SK-N-SH treated with all-trans-retinoic acid at 6 μM for 48 hours (cell line): ENCODE results near the gene MOV10L1.

ENCODE experiments used
- ATAC-seq: fragments of 200-7000 bp; cut with Tn5 transposase; 3 replicates; pipeline ENCODE4 v1.9.1; 2020; ENCODE audit warnings: mild to moderate bottlenecking, moderate library complexity
- ARNTL ChIP-seq: fragments of 450-650 bp; formaldehyde crosslinking; IDR thresholded peaks from 2 replicates; pipeline ENCODE4 v1.5.0; 2020; ENCODE audit warnings: low read depth, mild to moderate bottlenecking, moderate library complexity, borderline replicate concordance
- BACH2 ChIP-seq: fragments of 250-450 bp; sonication (Bioruptor Pico); IDR thresholded peaks from 2 replicates; pipeline ENCODE4 v1.9.0; 2021; ENCODE audit warnings: mild to moderate bottlenecking, borderline replicate concordance
- CREB5 ChIP-seq: fragments of 250-450 bp; sonication (Bioruptor Pico); IDR thresholded peaks from 2 replicates; pipeline ENCODE4 v1.5.1; 2020; ENCODE audit warnings: low read depth, mild to moderate bottlenecking, moderate library complexity
- CSDC2 ChIP-seq: fragments of 250-450 bp; sonication (Bioruptor Pico); IDR thresholded peaks from 2 replicates; pipeline ENCODE4 v1.5.0; 2020; ENCODE audit warnings: mild to moderate bottlenecking, moderate library complexity
- CSRNP3 ChIP-seq: fragments of 250-450 bp; sonication (Bioruptor Pico); IDR thresholded peaks from 2 replicates; pipeline ENCODE4 v1.5.1; 2021; ENCODE audit warnings: mild to moderate bottlenecking, moderate library complexity
- ESRRG ChIP-seq: fragments of 250-450 bp; sonication (Bioruptor Pico); IDR thresholded peaks from 2 replicates; pipeline ENCODE4 v1.6.1; 2021; ENCODE audit warnings: mild to moderate bottlenecking
- GLIS3 ChIP-seq: fragments of 250-450 bp; sonication (Bioruptor Pico); IDR thresholded peaks from 2 replicates; pipeline ENCODE4 v1.5.0; 2020; ENCODE audit warnings: mild to moderate bottlenecking, moderate library complexity
- ISL1 ChIP-seq: fragments of 250-450 bp; sonication (Bioruptor Pico); IDR thresholded peaks from 2 replicates; pipeline ENCODE4 v2.1.2; 2022; ENCODE audit warnings: mild to moderate bottlenecking, moderate library complexity
- OSR1 ChIP-seq: fragments of 250-450 bp; sonication (Bioruptor Pico); IDR thresholded peaks from 2 replicates; pipeline ENCODE4 v1.8.0; 2022; ENCODE audit warnings: moderate library complexity, mild to moderate bottlenecking, inconsistent platforms
- POU6F1 ChIP-seq: fragments of 250-450 bp; sonication (Bioruptor Pico); IDR thresholded peaks from 2 replicates; pipeline ENCODE4 v1.8.0; 2021; ENCODE audit warnings: low read depth, mild to moderate bottlenecking, moderate library complexity, borderline replicate concordance
- RARB ChIP-seq: fragments of 250-450 bp; sonication (Bioruptor Pico); IDR thresholded peaks from 2 replicates; pipeline ENCODE4 v1.8.0; 2021; ENCODE audit warnings: mild to moderate bottlenecking, moderate library complexity
- SNAI2 ChIP-seq: fragments of 250-450 bp; sonication (Bioruptor Pico); IDR thresholded peaks from 2 replicates; pipeline ENCODE4 v1.5.0; 2020; ENCODE audit warnings: mild to moderate bottlenecking, moderate library complexity
- TCF4 ChIP-seq: fragments of 250-450 bp; sonication (Bioruptor Pico); IDR thresholded peaks from 2 replicates; pipeline ENCODE4 v1.8.0; 2021; ENCODE audit warnings: mild to moderate bottlenecking, moderate library complexity, borderline replicate concordance
- TOX ChIP-seq: fragments of 250-450 bp; sonication (Bioruptor Pico); IDR thresholded peaks from 2 replicates; pipeline ENCODE4 v1.8.0; 2021; ENCODE audit warnings: mild to moderate bottlenecking, moderate library complexity, borderline replicate concordance
- TSHZ2 ChIP-seq: fragments of 250-450 bp; sonication (Bioruptor Pico); IDR thresholded peaks from 2 replicates; pipeline ENCODE4 v1.5.0; 2020; ENCODE audit warnings: mild to moderate bottlenecking, moderate library complexity
- ZC3H10 ChIP-seq: fragments of 250-450 bp; sonication (Bioruptor Pico); IDR thresholded peaks from 2 replicates; pipeline ENCODE4 v1.5.1; 2021; ENCODE audit warnings: mild to moderate bottlenecking, moderate library complexity
- ZFP3 ChIP-seq: fragments of 250-450 bp; sonication (Bioruptor Pico); IDR thresholded peaks from 2 replicates; pipeline ENCODE4 v1.5.0; 2020; ENCODE audit warnings: mild to moderate bottlenecking, moderate library complexity
- ZFP30 ChIP-seq: fragments of 450-650 bp; formaldehyde crosslinking; IDR thresholded peaks from 2 replicates; pipeline ENCODE4 v1.5.0; 2022; ENCODE audit warnings: mild to moderate bottlenecking, moderate library complexity
- ZNF70 ChIP-seq: fragments of 450-650 bp; formaldehyde crosslinking; IDR thresholded peaks from 2 replicates; pipeline ENCODE4 v1.5.0; 2020; ENCODE audit warnings: mild to moderate bottlenecking, moderate library complexity
- ZNF8 ChIP-seq: fragments of 450-650 bp; formaldehyde crosslinking; IDR thresholded peaks from 2 replicates; pipeline ENCODE4 v1.5.0; 2020; ENCODE audit warnings: mild to moderate bottlenecking, moderate library complexity

Gene MOV10L1

GRCh38 chr22:50068096-50068495 is 21.7 kb upstream of the MOV10L1 start:
- TF ChIP-seq ZNF70 (CRISPR knock-in tag) (no peak), ESRRG (CRISPR knock-in tag) (no peak), OSR1 (CRISPR knock-in tag) (no peak), ARNTL (no peak), GLIS3 (CRISPR knock-in tag) (no peak), CREB5 (no peak), POU6F1 (no peak), RARB (CRISPR knock-in tag) (no peak), ISL1 (CRISPR knock-in tag) (no peak), TOX (CRISPR knock-in tag) (no peak)
- ATAC-seq, result no peak

- ATAC-seq, result no peak
- TF ChIP-seq RARB (CRISPR knock-in tag) (no peak), TOX (CRISPR knock-in tag) (no peak), ISL1 (CRISPR knock-in tag) (no peak), BACH2 (CRISPR knock-in tag) (no peak), SNAI2 (no peak), TCF4 (CRISPR knock-in tag) (no peak), CSDC2 (CRISPR knock-in tag) (no peak), ARNTL (no peak), ZNF70 (CRISPR knock-in tag) (no peak), ZFP3 (CRISPR knock-in tag) (no peak)
Observed at GRCh38 chr22:50070366-50070765, 19.4 kb upstream of the MOV10L1 start.

- ATAC-seq, result no peak
- TF ChIP-seq TCF4 (CRISPR knock-in tag) (no peak), ISL1 (CRISPR knock-in tag) (no peak), RARB (CRISPR knock-in tag) (no peak), TSHZ2 (CRISPR knock-in tag) (no peak), ZC3H10 (CRISPR knock-in tag) (no peak)
Observed at GRCh38 chr22:50071432-50072166, 18.2 kb upstream of the MOV10L1 start.

- TF ChIP-seq CREB5, result no peak
- no peak for TF ChIP-seq GLIS3 (CRISPR knock-in tag)
- TF ChIP-seq TSHZ2 (CRISPR knock-in tag), result no peak
- TF ChIP-seq ZFP30 (CRISPR knock-in tag), result no peak
- no peak for TF ChIP-seq CSDC2 (CRISPR knock-in tag)
- no peak for TF ChIP-seq ARNTL
- no peak for TF ChIP-seq CSRNP3 (CRISPR knock-in tag)
- TF ChIP-seq SNAI2, result no peak
- no peak for TF ChIP-seq RARB (CRISPR knock-in tag)
- no peak for TF ChIP-seq ZFP3 (CRISPR knock-in tag)
- no peak for TF ChIP-seq TCF4 (CRISPR knock-in tag)
- no peak for TF ChIP-seq POU6F1
- TF ChIP-seq OSR1 (CRISPR knock-in tag), result no peak
- TF ChIP-seq ZNF8 (CRISPR knock-in tag), result no peak
Observed at GRCh38 chr22:50072167-50072555, 17.6 kb upstream of the MOV10L1 start.

More at GRCh38 chr22:50072167-50072555, 17.6 kb upstream of the MOV10L1 start:
- no peak for ATAC-seq
